Colonic mucosa (tissue), 4 donors: ENCODE results near the gene STX4. TPM values are rescaled to one million over a fixed set of nuclear protein-coding genes. Genes with fewer than 3 reads are reported as not detected.
A peak's percentile ranks its signal among the peaks of the same experiment; 100 is the strongest.

ENCODE experiments used
- DNase-seq: peaks from one replicate; pipeline ENCODE4 v3.0.0-alpha.2; 2020
- H3K27ac ChIP-seq: fragments of 200-600 bp; one replicate; pipeline ENCODE4 v1.8.0; 2021
- H3K27me3 ChIP-seq: fragments of 200-600 bp; one replicate; pipeline ENCODE4 v1.8.0; 2021
- H3K36me3 ChIP-seq: fragments of 200-600 bp; one replicate; pipeline ENCODE4 v1.8.0; 2021
- H3K4me1 ChIP-seq: fragments of 200-600 bp; one replicate; pipeline ENCODE4 v1.8.0; 2021; ENCODE audit warnings: mild to moderate bottlenecking
- H3K4me3 ChIP-seq: fragments of 200-600 bp; one replicate; pipeline ENCODE4 v1.8.0; 2021
- H3K9ac ChIP-seq, 2 donors: one replicate each; pipeline ENCODE4 v1.7.0; 2013; ENCODE audit warnings: control low read depth in 2 of 2, low read depth in 2 of 2, low read length in 2 of 2
- H3K9me3 ChIP-seq: fragments of 200-600 bp; one replicate; pipeline ENCODE4 v1.8.0; 2021
- CTCF ChIP-seq: fragments of 200-600 bp; IDR thresholded peaks from one replicate; pipeline ENCODE4 v1.8.0; 2022; ENCODE audit warnings: antibody characterized with exemption, mild to moderate bottlenecking
- intact Hi-C: fragments of 100-400 bp; cut with DNase I; formaldehyde crosslinking; loops from one replicate; pipeline ENCODE4 v1.14.1; 2022
- total RNA-seq, 2 donors: library from RNA; stranded (reverse); fragmentation: NEBNext Ultra II Directional in 1 of 2; extraction: Animal tissue kit (Norgen Biotek cat#: 25700) in 1 of 2; gene quantifications; one replicate each; pipeline ENCODE4 v1.2.1, GENCODE V29; 2021
- donor health status: healthy.
- donor health status: DM: no; HTN: no; CAD: no.
- donor health status: DM: no; HTN: no; CAD: no.

STX4 gene
- total RNA-seq, 2 donors from 2014 or later = 70.8 to 71.4 TPM

- no peaks in the 10 kb centered on the region for H3K4me1 ChIP-seq
- intact Hi-C loops = no loop called here
- DNase-seq = no peak
- TF ChIP-seq CTCF = no peak
- H3K9me3 ChIP-seq = no peaks in the 10 kb centered on the region
- no peaks in the 10 kb centered on the region for H3K36me3 ChIP-seq
- no peak overlapping the region for H3K4me3 ChIP-seq
- no peak overlapping the region for H3K9ac ChIP-seq
- no peaks in the 10 kb centered on the region for H3K27me3 ChIP-seq
- H3K27ac ChIP-seq = no peak overlapping the region
Measured at GRCh38 chr16:31025339-31025738, 8.0 kb upstream of the STX4 start.

- intact Hi-C loops = no loop called here
- TF ChIP-seq CTCF = no peak
- H3K4me1 ChIP-seq = peaks cover under 1% of the 10 kb centered on the region
- no peak overlapping the region for H3K4me3 ChIP-seq
- no peak overlapping the region for H3K9ac ChIP-seq
- no peaks in the 10 kb centered on the region for H3K27me3 ChIP-seq
- no peak overlapping the region for H3K27ac ChIP-seq
- DNase-seq = no peak
- H3K9me3 ChIP-seq = no peaks in the 10 kb centered on the region
- no peaks in the 10 kb centered on the region for H3K36me3 ChIP-seq
Measured at GRCh38 chr16:31029272-31029671, 4.1 kb upstream of the STX4 start.

- no peak overlapping the region for H3K27ac ChIP-seq
- DNase-seq = no peak
- TF ChIP-seq CTCF = no peak
- no peak overlapping the region for H3K4me3 ChIP-seq
- H3K9ac ChIP-seq = no peak overlapping the region
- H3K9me3 ChIP-seq = no peaks in the 10 kb centered on the region
- no peaks in the 10 kb centered on the region for H3K36me3 ChIP-seq
- H3K4me1 ChIP-seq = peaks cover 5% of the 10 kb centered on the region
- intact Hi-C loops = no loop called here
- no peaks in the 10 kb centered on the region for H3K27me3 ChIP-seq
Measured at GRCh38 chr16:31031276-31031675, 2.1 kb upstream of the STX4 start.

- Histone ChIP-seq H3K9ac (peak overlapping the region; percentile 94 to 95), H3K27me3 (no peaks in the 10 kb centered on the region), H3K4me3 (peak overlapping the region; percentile 89), H3K9me3 (no peaks in the 10 kb centered on the region), H3K36me3 (no peaks in the 10 kb centered on the region), H3K27ac (peak overlapping the region; percentile 85), H3K4me1 (peaks cover 5% of the 10 kb centered on the region)
- DNase-seq = peak; percentile 95
- no peak for TF ChIP-seq CTCF
- intact Hi-C loops = no loop called here
Measured at GRCh38 chr16:31033709-31034492, 543 bp downstream of the STX4 start.

- Histone ChIP-seq H3K4me1 (peaks cover 5% of the 10 kb centered on the region), H3K36me3 (no peaks in the 10 kb centered on the region), H3K27ac (no peak overlapping the region), H3K9me3 (no peaks in the 10 kb centered on the region), H3K9ac (no peak overlapping the region), H3K4me3 (no peak overlapping the region), H3K27me3 (no peaks in the 10 kb centered on the region)
- no peak for DNase-seq
- no peak for TF ChIP-seq CTCF
- intact Hi-C loops = no loop called here
Measured at GRCh38 chr16:31036691-31037090, 3.3 kb downstream of the STX4 start.
